Stimulated activated CD4-positive, alpha-beta T cell treated with anti-CD3 and anti-CD28 coated beads, Interleukin-12 subunit alpha, Interleukin-12 subunit beta, amount 100 ng/mL, for 24 hours (primary cell): ENCODE data around the gene DPYD.
"Not testable (repeated sequence)": the region's sequence is repeated elsewhere in the genome, so short reads cannot be mapped to it uniquely, and the experiment has no call there.

Source experiments
- DNase-seq, 2 experiments: peaks; one replicate each; pipeline ENCODE4 v3.0.0-alpha.2; 2020; ENCODE audit warnings: low read depth in 2 of 2

DPYD gene

GRCh38 chr1:97365026-97365425, 555.8 kb downstream of the DPYD start:
- no peak for DNase-seq

DNA sequence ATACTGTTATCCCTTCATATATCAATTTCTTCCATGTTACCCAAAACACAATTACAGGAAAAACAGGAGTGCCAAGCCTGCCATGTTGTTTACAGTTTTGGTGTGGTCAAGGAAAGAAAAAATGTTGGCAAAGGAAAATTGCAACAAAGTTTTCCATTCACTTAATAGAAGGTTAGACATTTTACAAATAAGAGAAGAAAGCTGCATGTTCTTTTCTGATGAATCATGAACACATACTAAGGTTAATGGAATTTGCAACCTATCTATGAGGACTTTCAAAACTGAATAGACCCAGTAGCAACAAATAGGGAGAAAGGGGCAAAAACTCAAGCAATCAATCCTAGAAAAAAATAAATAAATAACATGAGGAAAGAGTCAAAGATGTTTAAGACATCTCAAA, 556.7 kb downstream of the DPYD start:
- no peak for DNase-seq

DNA sequence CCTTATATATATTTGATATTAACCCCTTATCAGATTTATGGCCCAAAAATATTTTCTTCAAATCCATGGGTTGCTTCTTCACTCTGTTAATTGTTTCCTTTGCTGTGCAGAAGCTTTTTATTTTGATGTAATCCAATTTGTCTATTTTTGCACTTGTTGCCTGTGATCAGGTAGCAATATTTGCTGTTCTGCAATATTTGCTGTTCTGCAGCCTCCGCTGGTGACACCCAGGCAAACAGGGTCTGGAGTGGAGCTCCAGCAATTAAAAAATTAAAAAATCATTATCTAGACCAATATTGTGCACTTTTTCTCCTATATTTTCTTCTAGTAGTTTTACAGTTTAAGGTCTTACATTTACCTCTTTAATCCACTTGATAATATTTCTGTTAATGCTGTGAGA, 564.5 kb downstream of the DPYD start:
- DNase-seq: no peak

DNA sequence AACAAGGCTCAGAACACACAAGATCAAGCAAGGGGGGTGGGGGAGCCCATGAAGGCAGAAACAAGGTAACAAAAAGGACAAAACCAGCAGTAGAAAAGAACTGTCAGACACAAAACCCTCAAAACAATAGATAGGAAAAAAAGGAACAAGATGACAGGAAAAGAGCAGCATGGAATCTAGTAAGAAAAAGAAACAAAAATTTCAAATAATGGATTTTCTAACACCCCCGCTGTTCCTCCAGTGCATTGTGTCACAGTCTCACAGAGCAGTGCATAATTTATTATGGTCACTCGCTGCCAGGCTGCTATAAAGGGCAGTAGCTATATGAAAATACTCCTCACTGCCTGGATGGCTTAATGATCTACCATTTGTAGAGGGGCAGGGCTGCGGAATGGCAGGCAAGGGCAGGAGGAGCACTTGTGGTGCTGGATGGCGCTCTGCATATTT, 567.9 kb downstream of the DPYD start:
- no peak for DNase-seq

- DNase-seq: no peak
Observed at GRCh38 chr1:97351846-97352245, 569.0 kb downstream of the DPYD start.

- DNase-seq: no peak
Observed at GRCh38 chr1:97350662-97351061, 570.2 kb downstream of the DPYD start.

- no peak for DNase-seq
Observed at GRCh38 chr1:97350241-97350640, 570.6 kb downstream of the DPYD start.

- not testable (repeated sequence) for DNase-seq
Observed at GRCh38 chr1:97349794-97350193, 571.0 kb downstream of the DPYD start.

DNA sequence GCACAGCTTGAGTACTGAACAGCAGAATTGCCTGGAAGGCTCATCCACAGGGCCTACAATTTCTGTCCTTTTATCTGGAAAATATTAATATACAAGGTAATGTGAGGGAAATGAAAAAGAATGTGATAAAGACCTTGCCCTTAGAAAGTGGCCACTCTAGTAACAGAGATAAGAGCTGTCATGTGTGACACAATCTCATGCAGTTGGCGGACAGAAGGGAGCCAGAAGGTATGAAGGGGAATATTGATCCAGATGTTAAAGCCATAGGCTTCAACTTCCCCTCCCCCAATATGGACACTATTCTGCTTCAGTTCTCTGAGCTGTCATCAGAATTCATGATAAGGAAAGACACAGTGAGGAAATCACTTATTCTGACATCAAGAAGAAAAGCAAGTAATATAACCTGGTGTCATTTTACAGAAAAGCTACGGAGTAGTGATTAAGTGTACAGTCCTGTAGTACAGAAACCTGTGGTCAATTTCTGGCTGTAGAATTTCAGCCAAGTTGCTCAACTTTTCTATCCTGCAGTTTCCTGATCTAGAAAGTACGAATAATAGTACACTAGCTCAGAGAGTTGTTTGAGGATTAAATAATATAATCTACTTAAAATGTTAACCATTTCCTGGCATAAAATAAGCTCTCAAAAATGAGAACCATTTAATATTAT, 572.1 kb downstream of the DPYD start:
- no peak for DNase-seq

DNA sequence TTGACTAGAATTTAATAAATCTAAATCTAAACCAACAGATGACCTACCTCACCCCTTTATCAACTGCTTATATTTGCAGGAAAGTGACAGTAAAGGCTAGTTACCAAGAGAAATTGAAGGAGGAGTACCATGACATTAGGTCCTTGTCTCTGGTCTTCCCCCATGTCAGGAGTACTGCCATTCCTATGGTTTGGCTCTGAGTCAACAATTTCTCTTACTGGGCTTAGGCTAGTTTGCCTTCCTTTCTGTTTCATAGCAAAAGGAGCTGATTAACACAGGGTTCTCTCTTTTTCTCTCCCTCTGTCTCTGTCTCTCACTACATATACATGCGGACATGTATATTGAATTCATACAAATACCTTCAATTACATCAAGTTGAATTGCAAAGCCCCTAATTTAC, 579.9 kb downstream of the DPYD start:
- no peak for DNase-seq

DNA sequence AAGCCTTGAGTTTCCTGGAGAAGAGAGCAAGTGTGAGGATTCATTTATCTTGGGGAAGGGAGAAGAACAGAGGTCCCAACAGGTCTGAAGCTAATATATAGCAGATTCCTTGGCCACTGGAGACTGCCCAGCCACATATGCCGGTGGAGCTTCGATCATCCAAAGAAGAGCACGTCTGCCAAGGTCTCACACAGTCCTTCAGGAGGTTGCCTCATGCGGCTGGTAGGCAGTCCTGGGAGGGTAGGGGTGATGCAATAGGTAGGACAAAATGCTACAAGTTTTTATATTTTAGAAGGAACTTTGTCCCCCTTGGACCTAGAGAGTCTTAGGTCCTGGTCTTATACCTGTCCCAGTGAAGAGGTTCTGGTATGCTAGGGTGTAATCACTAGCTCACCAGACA, 582.5 kb downstream of the DPYD start:
- no peak for DNase-seq

GRCh38 chr1:97337250-97338030, 583.4 kb downstream of the DPYD start:
- no peak for DNase-seq

GRCh38 chr1:97334454-97334853, 586.4 kb downstream of the DPYD start:
- no peak for DNase-seq

DNA sequence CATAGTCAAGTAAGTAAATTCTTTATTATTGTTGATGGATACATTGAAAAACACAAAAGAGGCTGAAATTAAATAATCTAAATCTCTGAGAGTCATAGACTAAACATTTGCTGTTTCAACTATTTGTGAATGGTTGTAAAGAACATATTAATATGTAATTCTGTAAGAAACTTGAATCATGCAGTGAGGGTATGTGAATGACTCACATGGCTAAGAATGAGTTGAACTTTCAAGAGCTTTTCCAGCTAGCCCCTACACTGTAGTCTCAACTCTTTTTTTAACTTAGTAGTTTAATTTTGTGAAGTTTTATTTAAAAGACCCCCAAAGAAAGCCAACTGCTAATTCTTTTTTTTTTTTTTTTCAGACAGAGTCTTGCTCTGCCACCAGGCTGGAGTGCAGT, 588.1 kb downstream of the DPYD start:
- no peak for DNase-seq

- DNase-seq: no peak
Observed at GRCh38 chr1:97331165-97331564, 589.7 kb downstream of the DPYD start.

GRCh38 chr1:97314685-97315084, 606.1 kb downstream of the DPYD start:
- DNase-seq: no peak

DNA sequence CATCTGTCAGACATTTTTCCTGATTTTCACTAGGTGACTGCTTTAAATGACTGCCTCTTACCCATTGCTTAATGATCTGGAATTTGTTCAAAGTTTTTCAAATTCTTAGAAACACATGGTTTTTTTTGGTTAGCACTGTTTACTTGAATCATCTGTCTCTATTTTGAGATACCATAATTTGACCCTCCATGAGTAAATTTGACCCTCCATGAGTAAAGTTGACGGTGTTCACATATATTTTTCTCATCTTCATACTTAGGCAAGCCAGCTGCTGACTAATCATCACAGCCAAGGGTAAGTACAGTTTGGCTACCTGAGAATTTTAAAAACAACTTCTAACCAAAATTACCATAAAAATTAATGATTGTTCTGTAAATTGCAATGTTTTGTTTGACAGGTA, 612.7 kb downstream of the DPYD start:
- no peak for DNase-seq

- DNase-seq: no peak
Observed at GRCh38 chr1:97307568-97307967, 613.3 kb downstream of the DPYD start.

DNA sequence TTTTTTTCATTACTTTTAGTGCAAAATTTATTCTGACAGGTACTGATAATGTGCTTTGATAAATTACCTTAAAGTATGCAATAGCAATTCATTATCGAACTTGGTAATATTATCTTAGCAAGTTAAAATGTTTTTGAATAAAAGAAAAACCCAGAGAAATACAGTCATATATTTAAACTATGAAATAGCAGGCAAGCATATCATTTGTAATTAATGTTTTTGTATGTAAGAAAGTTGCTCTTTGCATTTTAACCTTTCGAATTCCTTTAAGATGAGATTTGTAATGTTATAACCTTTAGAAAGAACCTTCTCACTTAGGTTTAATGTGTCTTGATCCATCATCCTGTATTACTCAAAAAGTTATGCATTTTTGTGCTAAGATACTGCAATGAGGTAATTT, 613.7 kb downstream of the DPYD start:
- DNase-seq: no peak

- no peak for DNase-seq
Observed at GRCh38 chr1:97306504-97306903, 614.3 kb downstream of the DPYD start.

DNA sequence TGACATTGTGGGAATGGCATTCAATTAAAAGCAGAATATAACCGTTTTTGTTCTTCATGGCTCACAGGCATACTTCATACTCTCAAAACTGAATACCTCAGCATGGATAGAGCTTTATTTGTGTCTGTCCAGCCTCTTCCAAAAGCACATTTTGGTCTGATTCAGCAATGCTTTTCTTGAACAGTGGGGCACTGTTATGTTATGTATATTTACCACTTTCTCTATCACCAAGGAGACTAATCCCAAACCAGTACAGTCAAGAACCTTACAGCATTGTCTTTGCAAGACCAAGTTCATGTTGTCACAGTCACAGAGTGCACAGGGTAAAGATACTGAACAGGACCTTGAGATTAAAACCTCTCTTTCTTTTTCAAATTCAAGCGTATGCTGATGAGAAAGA, 616.5 kb downstream of the DPYD start:
- DNase-seq: no peak

DNA sequence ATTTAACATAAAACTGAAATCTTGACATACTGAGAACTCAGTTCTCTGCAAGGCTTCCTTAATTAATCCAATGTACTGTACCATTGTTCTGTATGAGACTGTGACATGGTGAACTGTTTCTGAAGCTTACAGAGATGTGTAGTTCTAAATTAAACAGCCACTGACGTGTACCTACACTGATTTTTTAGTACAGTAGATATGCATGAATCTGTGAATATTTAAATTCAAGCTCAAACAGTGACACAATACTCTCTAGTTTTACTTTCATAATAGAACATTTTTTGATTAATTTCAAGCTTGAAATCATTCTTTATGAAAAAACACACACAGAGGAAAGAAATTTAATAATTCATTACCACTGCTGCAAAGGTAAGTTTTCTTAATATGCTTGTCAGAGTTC, 621.9 kb downstream of the DPYD start:
- no peak for DNase-seq

- DNase-seq: no peak
Observed at GRCh38 chr1:97297611-97298010, 623.2 kb downstream of the DPYD start.

- DNase-seq: no peak
Observed at GRCh38 chr1:97281962-97282361, 638.9 kb downstream of the DPYD start.
